GM12874 (cell line): ENCODE results near the gene ARMCX5.

ENCODE experiments used
- TF ChIP-seq, protein P1 (sequence below): IDR thresholded peaks from 2 replicates; pipeline ENCODE4 v1.5.1; 2011; ENCODE audit warnings: low read depth, mild to moderate bottlenecking, control low read depth, low read length, moderate library complexity; ENCODE audit not compliant: insufficient read depth

ARMCX5 gene

GRCh38 chrX:102599084-102599950 lies at the start of gene ARMCX5:
TSS of gene ARMCX5 (plus strand) at chrX:102599515. CDS start at chrX:102602142, 2,627 bp downstream.
- TF ChIP-seq, protein P1, sequence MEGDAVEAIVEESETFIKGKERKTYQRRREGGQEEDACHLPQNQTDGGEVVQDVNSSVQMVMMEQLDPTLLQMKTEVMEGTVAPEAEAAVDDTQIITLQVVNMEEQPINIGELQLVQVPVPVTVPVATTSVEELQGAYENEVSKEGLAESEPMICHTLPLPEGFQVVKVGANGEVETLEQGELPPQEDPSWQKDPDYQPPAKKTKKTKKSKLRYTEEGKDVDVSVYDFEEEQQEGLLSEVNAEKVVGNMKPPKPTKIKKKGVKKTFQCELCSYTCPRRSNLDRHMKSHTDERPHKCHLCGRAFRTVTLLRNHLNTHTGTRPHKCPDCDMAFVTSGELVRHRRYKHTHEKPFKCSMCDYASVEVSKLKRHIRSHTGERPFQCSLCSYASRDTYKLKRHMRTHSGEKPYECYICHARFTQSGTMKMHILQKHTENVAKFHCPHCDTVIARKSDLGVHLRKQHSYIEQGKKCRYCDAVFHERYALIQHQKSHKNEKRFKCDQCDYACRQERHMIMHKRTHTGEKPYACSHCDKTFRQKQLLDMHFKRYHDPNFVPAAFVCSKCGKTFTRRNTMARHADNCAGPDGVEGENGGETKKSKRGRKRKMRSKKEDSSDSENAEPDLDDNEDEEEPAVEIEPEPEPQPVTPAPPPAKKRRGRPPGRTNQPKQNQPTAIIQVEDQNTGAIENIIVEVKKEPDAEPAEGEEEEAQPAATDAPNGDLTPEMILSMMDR, result no peak

- TF ChIP-seq, protein P1, result no peak
Measured at GRCh38 chrX:102558607-102559006, 40.7 kb upstream of the ARMCX5 start.

GRCh38 chrX:102560423-102561068 lies 38.8 kb upstream of the ARMCX5 start:
- TF ChIP-seq, protein P1, result no peak

DNA sequence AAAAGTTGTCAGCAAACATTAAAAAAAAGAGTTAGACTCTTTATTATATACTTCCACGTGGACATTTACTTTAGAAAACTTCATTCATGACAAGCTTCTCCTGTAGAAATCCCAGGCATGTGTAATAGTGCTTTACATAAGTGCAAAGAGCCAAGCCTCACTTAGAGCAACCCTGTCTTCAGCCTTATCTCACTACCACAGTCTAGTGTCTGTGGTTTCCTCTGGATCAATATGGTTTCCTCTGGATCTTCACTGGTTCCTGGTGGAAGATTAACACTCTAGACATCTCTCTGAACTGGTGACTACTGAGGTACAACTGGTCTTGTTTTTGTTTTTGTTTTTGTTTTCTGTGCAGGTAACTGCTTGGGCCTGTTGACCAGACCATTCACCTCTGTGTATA lies 18.4 kb upstream of the ARMCX5 start:
- TF ChIP-seq, protein P1, result no peak

DNA sequence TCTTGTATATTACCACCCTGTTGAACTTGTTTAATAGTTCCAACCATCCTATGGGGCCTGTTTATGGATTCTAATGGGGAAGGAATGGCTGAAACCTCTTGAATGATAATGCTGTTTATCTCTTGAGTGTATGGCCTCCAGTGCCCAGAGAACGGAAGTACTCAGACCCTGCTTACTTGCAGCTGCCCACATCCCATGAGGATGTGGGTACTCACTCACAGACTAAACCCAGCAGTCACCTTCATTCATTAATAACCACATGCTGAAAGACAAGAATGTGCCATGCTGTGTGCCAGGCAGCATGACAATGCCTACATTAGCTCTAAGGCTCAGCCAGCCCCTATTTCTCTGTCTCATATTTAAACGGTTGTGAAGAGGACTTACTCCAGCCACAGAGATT lies 5.9 kb upstream of the ARMCX5 start:
- TF ChIP-seq, protein P1, result no peak

DNA sequence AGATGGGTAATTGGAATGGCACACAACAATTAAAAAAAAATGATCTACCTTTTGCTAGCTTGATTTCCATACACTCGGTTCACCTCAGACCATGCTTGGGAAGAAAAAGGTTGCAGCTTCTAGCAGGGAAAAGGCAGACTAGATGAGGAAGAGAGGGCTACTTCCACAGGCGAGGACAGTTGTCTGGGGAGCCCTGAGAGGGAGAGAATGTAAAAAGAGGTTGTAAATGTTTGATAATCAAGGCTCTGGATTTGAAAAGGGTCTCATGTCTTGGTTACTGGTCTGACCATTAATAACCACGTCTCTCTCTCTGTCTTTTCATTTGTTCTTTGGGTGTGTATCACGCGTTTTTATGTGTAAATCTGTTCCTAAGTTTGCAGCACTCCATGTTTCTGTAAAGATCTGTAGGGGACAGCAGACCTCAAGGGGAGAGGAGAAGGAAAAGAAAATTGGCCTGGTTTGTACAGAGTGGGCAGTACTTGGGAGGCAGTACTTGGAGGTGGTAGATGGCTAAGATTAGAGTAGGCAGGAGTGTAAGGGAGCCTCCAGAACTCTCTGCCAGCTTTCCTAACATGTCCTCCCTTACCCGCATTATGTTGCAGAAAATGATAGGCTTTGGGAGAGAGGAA lies 750 bp downstream of the ARMCX5 start:
- TF ChIP-seq, protein P1, result no peak

- TF ChIP-seq, protein P1, result no peak
Measured at GRCh38 chrX:102604327-102604726, 5.0 kb downstream of the ARMCX5 start.
